Stimulated activated CD4-positive, alpha-beta T cell treated with anti-CD3 and anti-CD28 coated beads, TNF-alpha, amount 100 ng/mL, for 24 hours (primary cell): ENCODE data around the gene CASK.
A peak's percentile ranks its signal among the peaks of the same experiment; 100 is the strongest.

ENCODE experiments used
- DNase-seq, 3 experiments: peaks; one replicate each; pipeline ENCODE4 v3.0.0-alpha.2; 2020; ENCODE audit warnings: low read depth in 3 of 3

The CASK gene

DNA sequence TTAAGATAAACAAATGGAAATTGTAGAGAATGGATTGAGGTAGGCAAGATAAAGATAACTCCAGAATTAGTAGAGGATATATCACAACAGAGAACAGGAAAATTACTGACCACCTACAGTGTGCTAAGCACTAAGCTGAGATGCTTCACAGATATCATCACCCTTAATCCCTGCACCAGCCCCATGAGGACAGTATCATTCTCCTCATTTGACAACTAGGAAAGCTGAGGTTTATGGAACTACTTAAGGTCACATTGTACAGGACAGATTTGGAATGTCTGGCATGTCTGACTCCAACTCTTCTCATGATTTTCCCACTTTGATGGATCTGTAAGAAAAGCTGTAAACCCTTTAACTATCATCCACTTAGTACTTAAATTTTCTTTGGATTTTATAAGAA is 95.5 kb downstream of the CASK start:
- no peak for DNase-seq

DNA sequence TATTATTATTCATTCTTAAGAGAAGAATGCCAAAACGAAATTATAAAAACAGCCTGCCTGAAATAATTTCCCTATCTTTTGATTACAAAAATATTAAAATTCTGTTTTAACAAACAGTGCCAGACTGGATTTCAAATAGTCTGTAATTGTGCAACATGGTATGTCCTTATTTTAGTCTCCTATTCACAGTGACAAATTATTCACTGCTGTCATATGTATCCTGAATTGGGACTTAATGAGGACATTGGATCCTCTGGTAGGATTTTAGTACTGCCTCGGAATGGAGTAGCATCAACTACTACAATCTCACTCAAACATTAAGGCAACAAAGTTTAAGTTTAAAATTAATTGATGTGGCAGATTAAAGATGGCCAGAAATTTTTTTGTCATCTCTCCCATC is 97.6 kb downstream of the CASK start:
- DNase-seq: no peak

DNA sequence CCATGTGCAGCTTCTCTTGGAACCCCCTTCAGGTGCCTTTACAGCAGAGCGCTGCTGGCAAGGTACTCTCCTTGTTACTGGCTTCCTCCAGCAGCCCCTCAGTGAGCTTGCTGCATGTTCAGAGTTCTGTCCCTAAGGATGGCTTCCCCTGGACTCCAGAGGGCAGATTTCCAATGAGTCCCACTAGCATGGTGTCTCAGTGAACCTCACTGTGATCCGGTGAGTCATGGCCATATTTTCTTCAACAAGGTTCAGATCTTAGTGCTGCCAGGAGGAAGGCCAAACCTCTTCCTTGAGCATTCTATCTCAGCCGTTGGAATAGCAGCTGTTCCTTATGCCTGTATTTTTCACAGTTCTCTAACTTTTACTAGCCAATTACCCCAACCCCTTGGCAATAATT is 98.8 kb downstream of the CASK start:
- no peak for DNase-seq

DNA sequence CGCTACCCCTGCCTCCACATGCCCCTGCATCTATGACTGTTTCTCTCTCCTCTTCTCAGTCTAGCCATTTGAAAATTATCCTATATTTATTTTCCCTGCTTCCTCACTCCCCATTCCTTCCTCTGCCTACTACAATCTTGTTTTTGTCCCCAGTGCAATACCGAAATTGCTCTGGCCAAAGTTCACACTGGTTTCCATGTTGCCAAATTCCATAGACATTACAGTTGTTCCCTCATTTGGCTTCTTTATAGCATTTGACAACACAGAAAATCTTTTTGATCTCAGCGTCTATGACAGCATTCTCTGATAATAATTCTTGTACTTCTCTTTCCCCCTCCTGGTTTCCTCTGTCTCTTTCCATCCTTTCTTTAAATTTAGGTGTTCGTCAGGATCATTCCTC is 100.0 kb downstream of the CASK start:
- DNase-seq: no peak

DNA sequence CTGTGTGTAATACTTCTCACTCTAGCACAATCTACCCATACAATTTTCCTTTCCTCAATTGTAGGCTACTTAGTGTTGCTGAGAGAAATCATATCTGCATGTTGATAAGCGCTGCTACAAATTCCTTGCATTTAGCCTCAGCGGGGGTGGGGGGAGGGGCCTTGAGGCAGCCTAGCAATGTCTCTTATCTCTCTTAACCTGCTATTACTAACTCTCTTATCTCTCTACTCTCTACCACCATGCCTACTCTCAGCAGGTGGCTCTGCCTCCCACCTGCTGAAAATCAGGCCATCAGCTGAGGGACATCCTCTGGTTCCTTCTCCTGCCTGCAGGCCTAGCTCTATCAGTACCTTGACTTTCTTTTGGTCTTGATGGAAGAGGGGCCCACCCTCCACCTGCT is 100.5 kb downstream of the CASK start:
- no peak for DNase-seq

DNA sequence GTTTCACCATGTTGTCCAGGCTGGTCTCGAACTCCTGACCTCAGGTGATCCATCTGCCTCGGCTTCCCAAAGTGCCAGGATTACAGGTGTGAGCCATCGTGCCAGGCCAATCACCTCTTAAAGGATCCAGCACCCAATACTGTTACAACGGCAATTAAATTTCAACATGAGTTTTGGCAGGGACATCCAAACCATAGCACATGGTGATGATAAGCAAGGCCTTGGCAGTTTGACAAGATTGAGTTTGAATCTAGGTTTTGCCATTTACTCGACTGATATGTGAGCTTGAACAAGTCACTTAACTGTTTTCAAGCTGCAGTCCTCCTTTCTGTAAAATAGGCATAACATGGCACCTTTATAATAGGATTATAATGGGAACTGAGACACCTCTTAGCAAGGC is 115.3 kb downstream of the CASK start:
- no peak for DNase-seq

DNA sequence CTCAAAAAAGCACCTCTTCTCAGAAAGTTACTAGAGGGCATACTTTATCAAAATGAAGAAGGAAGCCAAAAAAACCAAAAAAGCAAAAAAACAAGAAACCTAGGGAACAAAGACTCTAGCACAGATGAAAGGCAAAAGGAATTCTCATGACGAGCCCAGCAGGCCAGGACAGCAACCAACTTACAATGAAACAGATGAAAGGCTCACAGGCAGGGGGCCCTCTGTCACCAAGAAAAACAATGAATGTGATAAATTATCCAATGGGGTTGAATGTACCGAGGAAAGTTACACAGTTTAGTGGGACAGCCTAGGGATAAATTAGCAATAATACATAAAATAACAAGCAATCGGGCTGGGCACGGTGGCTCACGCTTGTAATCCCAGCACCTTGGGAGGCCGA is 120.4 kb downstream of the CASK start:
- no peak for DNase-seq

DNA sequence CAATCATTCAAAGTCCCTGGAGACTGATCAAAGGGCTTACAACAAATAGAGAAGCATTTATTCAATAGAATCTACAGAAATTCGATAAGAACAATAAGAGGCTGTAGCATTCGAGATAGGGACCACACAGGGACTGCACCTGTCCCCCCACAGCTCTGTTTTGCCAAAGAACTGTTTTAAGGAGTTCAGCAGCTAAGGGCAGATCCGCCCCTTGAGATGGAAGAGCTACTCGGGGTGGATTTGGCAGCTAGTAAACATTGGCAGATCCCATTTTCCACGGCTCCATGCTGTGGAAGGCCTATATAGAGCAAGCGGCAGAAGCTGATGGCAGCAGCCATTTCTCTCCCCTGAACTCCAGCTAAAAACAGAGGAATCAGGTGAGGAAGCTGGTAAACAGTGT is 123.7 kb downstream of the CASK start:
- DNase-seq: no peak

DNA sequence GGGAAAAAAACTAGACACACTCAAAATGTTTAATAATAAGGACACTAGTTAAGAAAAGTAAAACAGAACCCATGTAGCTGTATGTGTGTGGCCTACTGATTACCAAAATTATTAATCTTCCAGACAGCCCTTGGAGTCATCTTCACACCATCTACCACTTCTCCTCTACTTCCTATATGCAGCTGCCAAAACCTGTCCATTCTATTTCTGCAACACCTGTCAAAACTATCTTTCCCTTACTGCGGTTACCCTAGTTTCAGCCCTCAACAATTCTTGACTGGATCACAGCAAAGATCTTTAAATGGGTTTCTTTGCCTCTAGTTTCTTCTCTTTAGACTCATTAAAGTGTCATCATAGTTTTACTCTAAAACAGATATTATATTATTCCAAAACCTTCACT is 126.8 kb downstream of the CASK start:
- no peak for DNase-seq

DNA sequence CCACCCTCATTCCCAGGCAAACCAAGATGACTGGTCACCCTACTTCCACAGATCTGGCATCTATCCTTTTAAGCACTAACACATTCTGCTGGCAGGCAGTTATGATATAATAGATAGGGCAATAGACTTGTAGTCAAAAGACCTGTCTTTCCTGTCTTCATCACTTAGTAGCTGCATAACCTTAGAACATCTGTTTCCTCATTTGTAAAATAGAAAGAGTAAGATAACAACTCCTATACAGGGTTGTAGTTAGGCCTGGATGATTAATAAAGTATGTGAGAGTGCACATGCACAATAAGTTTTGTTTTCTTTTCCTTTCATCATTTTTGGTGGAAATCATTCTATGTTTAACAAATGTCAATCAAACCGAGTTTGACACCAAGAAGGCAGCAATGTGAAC is 127.3 kb downstream of the CASK start:
- DNase-seq: no peak

DNA sequence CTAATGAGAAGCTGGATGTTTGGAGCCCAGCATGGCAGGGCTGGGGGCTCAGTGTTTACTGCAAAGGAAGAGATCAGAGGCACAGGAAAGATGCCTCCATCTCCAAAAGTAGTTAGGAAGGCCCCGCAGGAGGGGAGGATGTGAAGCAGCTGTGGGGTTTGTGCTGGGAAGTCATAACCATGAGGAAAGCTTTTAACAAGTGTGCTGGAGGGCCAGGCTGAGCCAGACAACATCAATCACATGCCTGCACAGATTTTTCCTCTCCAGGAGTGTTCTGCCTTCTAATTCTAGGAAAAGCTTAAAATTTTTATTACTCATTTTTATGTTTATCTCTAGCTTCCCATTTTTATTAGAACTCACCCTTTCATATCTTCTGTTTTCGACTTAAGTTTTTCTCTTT is 134.0 kb downstream of the CASK start:
- DNase-seq: no peak

DNA sequence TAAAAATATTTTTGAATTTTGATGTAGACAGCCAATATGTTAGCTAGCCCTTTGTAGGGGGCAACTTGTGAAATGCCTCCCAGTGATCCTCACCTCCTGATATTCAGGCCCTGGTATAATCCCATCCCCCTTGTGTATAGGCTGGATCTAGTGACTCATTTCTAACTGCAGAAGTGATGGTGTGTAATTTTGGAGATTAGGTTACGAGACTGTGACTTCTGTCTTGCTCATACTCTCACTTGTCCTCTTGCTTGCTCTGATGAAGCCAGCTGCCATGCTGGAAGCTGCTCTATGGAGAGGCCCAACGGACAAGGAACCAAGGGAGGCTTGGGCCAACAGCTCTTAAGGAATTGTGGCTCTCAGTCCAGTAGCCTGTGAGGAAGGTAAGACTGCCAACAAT is 137.7 kb downstream of the CASK start:
- DNase-seq: no peak

DNA sequence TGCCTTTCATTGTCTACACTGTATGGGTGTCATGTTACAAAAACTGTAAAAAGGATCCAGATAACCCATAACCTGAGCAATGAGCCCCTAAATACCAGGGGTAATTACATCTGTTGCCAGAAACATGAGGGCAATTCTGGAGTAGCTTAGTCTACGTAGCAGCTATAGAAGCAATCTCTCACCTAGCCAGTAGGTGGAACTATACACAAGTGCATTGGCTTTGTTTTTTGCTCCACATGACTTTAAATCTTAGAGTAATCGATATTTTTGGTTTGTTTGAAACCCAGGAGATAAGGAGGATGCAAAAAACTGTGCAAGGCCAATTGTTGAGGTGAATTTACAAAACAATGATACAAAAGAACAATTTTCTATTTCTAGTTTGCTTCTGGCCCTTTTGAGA is 141.9 kb downstream of the CASK start:
- no peak for DNase-seq

DNA sequence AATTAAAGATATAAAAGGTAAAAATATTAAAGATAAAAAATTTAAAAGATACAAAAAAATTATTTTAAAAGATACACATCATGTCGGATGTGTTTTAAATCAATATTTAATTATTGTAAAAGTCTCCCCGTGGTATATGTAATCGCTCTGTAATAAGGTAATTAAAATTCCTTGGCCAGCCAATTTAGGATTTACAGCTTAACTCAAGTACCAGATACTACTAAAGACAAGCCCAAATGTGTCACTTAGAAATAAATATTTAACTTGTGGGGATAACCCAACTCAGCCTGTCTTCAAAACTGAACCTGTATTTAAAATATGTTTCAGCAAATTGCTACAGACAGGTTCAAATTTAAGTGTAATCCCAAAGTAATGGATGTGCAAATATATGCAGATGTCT is 143.4 kb downstream of the CASK start:
- DNase-seq: no peak

DNA sequence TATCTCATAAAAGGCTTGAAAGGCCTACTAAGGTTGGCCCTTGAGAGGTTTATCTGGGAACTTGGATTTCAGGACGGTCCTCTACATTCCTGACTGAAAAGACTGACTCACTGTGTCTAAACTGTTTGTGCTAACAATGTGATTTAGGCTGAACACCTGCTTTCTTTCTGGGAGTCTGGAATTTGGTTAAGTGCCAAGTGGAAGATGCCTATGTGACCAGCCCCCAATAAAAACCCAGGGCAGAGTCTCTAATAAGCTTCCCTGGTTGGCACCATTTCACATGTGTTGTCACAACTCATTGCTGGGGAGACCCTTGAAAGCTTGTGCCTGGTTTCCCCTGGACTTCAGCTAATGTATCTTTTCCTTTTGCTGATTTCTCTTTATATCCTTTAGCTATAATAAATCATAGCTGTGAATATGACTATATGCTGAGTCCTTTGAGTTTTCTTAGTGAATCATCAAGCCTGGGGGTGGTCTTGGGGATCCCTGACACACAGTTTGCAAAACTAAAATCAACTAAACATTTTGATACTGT is 144.3 kb downstream of the CASK start:
- DNase-seq: no peak

DNA sequence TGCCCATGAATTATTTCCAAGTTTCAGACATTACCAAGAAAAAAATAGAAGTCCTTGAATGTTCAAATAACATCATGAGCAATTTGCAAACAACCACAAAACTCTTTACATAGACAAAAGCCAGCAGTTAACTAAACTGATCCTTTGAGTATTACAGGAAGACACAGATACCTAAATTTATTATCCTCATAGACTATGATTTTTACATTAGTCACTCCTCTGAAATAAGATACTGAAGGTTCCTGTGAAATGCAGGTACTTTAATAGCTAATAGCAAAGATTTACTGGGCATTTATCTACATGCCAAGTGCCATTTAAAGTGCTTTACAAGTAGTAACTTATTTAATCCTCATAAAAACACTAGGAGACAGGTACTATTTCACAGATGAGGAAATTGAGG is 161.7 kb downstream of the CASK start:
- DNase-seq: no peak

DNA sequence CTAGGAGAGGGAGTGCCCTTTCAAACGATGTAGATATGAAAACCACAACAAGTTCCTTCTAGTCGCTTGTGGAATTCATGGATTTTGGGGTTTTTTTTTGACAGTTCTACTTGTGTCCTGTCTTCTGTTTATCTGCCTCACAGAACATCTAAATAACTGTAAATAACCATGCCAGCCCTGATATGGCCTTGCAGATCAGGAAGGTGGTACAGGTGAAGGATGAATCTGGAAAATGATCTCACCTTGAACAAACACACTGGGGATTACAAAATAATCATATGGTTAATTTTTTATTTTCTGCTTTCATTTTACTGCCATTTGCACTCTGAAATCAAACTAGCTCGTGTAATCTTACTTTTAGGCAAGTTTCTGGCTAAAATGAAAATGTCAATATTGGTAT is 162.2 kb downstream of the CASK start:
- DNase-seq: no peak

DNA sequence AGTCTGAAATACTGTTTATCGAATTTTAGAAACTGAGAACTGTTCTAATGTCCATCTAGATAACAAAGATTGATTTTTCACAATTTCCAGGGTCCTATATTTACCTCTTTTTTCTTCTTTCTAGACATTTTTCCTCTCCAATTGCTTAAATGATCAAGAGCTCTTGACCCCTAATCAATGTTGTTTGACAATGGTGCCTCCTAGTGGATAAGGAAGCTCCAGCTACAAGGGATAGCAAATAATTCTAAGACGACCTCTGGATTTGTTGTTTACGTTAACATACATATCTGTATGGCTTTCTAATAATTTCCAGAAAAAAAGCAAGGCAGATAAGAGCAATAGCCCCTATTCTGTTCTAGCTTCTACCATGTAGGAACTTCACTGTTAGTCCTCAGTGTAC is 163.5 kb downstream of the CASK start:
- DNase-seq: no peak

DNA sequence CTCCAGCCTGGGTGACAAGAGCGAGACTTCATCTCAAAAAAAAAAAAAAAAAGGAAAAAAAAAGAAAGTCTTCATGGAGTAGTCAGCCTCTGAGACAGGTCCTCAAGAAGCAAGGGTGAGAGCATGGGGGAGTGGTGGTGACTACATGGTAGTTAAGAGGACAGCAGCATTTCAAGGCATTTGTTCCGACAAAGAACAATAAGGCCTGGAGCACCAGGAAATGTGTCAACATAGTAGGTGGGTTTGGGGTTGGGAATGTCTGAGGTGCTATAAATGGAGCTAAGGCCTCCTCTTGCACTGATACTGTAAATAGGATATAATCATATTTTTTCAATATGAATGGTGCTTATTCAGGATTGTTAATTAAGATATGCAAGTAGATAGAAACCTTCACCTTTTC is 165.0 kb downstream of the CASK start:
- no peak for DNase-seq

DNA sequence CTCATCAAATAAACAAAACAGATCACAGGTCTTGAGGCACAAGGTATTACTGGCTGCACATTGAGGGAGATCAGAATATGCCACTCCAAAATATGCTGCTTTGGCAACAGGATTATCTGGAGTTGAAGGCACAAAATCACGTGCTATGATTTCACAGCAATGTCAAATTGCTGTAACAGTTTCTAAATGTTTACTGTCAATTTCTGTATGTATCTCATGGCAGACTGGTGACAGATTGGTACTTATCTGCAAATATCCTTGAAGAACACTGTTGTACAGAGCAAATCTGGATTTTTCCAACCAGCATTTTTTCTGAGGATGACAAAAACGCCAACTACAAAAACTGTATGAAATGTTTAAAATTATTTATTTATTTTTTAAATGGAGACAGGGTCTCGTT is 172.6 kb downstream of the CASK start:
- DNase-seq: no peak

DNA sequence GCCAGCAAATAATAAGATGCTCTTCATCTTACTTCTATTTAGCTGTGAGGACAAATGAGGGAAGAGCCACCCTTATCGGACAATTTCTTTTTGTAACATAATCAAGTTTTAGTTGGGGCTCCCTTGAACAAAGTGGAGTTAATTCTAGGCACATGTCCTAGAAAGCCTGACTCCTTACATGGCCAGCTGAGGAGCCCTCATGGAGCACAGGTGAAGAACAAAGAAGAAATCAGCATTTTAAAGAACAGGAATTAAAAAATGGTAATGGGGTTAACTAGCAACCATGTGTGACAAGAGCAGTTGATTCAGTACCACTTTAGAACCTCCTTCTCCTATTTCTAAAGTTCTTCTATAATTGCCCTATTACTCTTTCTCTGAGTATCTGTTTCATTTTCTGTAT is 183.5 kb downstream of the CASK start:
- DNase-seq: no peak

DNA sequence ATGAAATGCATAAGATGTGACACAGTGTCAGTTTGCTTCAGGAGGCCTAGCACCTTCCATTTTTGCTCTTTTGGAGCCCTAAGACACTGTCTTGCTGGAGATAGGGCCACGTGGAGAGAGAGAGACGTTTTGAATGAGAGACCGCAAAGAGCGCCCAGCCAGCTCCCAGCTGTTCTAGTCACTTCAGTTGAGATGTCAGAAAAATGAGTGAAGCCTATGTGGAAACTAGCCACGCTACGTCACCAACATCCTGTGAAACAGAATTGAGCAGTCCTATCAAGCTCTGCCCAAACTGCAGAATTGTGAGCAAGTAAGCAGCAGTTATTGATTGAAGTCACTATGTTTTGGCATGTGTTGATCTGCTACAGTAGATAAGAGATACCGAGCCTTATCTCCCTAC is 186.3 kb downstream of the CASK start:
- DNase-seq: no peak

DNA sequence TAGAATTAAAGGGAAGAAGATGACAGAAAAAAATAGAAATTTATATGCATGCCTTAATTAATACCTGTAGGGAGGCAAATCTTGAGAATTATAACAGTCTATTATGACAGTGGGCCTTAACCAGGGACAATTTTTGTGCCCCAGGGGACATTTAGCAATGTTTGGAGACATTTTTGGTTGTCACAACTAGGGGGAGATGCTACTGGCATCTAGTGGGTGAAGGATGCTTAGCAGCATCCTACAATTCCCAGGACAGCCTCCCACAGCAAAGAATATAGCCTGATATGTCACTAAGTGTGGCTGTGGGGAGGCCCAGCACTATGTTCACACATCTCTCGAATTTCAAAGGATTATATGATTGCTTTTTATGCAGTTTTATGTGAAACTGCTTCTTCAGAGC is 188.8 kb downstream of the CASK start:
- DNase-seq: no peak

DNA sequence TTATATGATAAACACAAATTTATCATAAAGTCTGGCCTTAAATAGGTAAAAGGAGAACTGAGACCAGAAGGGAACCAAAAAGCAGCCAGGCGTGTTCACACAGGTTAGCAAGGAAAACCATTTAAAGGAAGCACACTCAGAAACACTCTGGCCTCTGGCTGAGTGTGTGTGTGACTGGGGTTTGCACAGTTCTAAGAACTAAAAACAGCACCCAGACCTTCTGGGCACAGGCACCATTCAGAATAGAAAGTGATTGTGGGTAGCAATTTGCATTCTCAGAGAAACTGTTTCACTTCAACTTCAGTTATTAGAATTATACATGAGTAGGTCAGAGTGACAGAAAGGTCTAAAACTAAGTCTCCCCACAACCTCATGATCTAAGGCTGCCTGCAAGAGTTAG is 189.4 kb downstream of the CASK start:
- peak in 1 of 3 experiments; percentile 4 for DNase-seq

DNA sequence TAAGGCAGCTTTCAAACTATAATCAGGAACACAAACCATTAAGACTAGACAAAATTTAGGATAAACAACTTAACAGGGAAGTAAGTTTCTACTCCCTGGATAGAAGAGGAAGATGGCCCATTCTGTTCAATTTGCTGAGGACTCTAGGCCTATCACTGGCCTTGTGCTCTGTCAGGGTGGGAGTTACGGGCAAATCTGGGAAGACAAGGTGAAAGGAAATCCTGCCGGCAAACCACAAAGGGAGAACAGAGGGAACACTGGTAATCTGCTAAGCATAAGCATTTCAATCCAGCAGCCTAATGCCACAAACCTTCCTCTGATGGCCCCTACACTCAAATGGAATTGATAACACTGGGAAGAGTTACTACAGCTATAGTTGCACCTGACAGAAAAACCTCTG is 191.1 kb downstream of the CASK start:
- no peak for DNase-seq
